ENCODE results near the gene RUNX3. TPM values are rescaled to one million over a fixed set of nuclear protein-coding genes. Genes with fewer than 3 reads are reported as not detected.

RUNX3 gene
- total RNA-seq, 2 donors from 2014 or later: 0.24 to 0.31 TPM

GRCh38 chr1:24945354-24946326, 15.6 kb upstream of the RUNX3 start:
- TF ChIP-seq CTCF (conservative IDR thresholded peaks at IDR 0.05): no peak
- no peak overlapping the region for H3K9ac ChIP-seq (ENCODE audit: extremely low read depth, low read length, poor library complexity, severe bottlenecking)
- Mint-ChIP-seq H3K4me3 (no peak overlapping the region), H3K36me3 (ENCODE audit: low read depth) (no peaks in the 10 kb centered on the region), H3K4me1 (peaks cover 6% of the 10 kb centered on the region), H3K27ac (no peak overlapping the region), H3K9me3 (no peaks in the 10 kb centered on the region), H3K27me3 (ENCODE audit: insufficient read depth) (peaks cover 2% of the 10 kb centered on the region)
- WGBS, 2 experiments (ENCODE audit: insufficient coverage in 1 of 2, insufficient read length in 1 of 2): 79 to 88% methylated on average over 5 to 9 of the region's 10 CpGs
- H3K4me1 ChIP-seq (ENCODE audit: control insufficient read depth, insufficient read depth, low read length): no peaks in the 10 kb centered on the region
- no peaks in the 10 kb centered on the region for H3K9me3 ChIP-seq (ENCODE audit: control insufficient read depth, low read length)
- no peak for DNase-seq
- H3K4me3 ChIP-seq (ENCODE audit: low read length): no peak overlapping the region
- H3K36me3 ChIP-seq (ENCODE audit: control insufficient read depth, insufficient read depth, low read length): no peaks in the 10 kb centered on the region
- no peak overlapping the region for H3K27ac ChIP-seq (ENCODE audit: low read depth, low read length)
- H3K27me3 ChIP-seq (ENCODE audit: control insufficient read depth, insufficient read depth, low read length, poor library complexity, severe bottlenecking): no peaks in the 10 kb centered on the region

GRCh38 chr1:24944318-24944717, 14.2 kb upstream of the RUNX3 start:
- no peak overlapping the region for H3K27ac Mint-ChIP-seq
- H3K9ac ChIP-seq (ENCODE audit: extremely low read depth, low read length, poor library complexity, severe bottlenecking): no peak overlapping the region
- H3K4me3 ChIP-seq (ENCODE audit: low read length): no peak overlapping the region
- no peaks in the 10 kb centered on the region for H3K27me3 ChIP-seq (ENCODE audit: control insufficient read depth, insufficient read depth, low read length, poor library complexity, severe bottlenecking)
- no peak overlapping the region for H3K4me3 Mint-ChIP-seq
- H3K9me3 Mint-ChIP-seq: no peaks in the 10 kb centered on the region
- H3K4me1 ChIP-seq (ENCODE audit: control insufficient read depth, insufficient read depth, low read length): no peaks in the 10 kb centered on the region
- no peaks in the 10 kb centered on the region for H3K36me3 ChIP-seq (ENCODE audit: control insufficient read depth, insufficient read depth, low read length)
- 87 to 100% methylated on average over 2 to 3 of the region's 3 CpGs for WGBS, 2 experiments (ENCODE audit: insufficient coverage in 1 of 2, insufficient read length in 1 of 2)
- no peak for TF ChIP-seq CTCF (conservative IDR thresholded peaks at IDR 0.05)
- no peak for DNase-seq
- H3K27me3 Mint-ChIP-seq (ENCODE audit: insufficient read depth): peaks cover 2% of the 10 kb centered on the region
- H3K36me3 Mint-ChIP-seq (ENCODE audit: low read depth): no peaks in the 10 kb centered on the region
- H3K27ac ChIP-seq (ENCODE audit: low read depth, low read length): no peak overlapping the region
- no peaks in the 10 kb centered on the region for H3K9me3 ChIP-seq (ENCODE audit: control insufficient read depth, low read length)
- H3K4me1 Mint-ChIP-seq: no peaks in the 10 kb centered on the region

GRCh38 chr1:24942789-24943188, 12.7 kb upstream of the RUNX3 start:
- WGBS, 2 experiments (ENCODE audit: insufficient coverage in 1 of 2, insufficient read length in 1 of 2): 92 to 100% methylated on average over 3 to 19 of the region's 19 CpGs
- no peak for DNase-seq
- Mint-ChIP-seq H3K4me3 (no peak overlapping the region), H3K9me3 (no peaks in the 10 kb centered on the region), H3K36me3 (ENCODE audit: low read depth) (no peaks in the 10 kb centered on the region), H3K27me3 (ENCODE audit: insufficient read depth) (peaks cover 2% of the 10 kb centered on the region), H3K4me1 (peaks cover 9% of the 10 kb centered on the region), H3K27ac (no peak overlapping the region)
- no peak overlapping the region for H3K9ac ChIP-seq (ENCODE audit: extremely low read depth, low read length, poor library complexity, severe bottlenecking)
- no peaks in the 10 kb centered on the region for H3K27me3 ChIP-seq (ENCODE audit: control insufficient read depth, insufficient read depth, low read length, poor library complexity, severe bottlenecking)
- no peak overlapping the region for H3K27ac ChIP-seq (ENCODE audit: low read depth, low read length)
- H3K9me3 ChIP-seq (ENCODE audit: control insufficient read depth, low read length): no peaks in the 10 kb centered on the region
- no peaks in the 10 kb centered on the region for H3K4me1 ChIP-seq (ENCODE audit: control insufficient read depth, insufficient read depth, low read length)
- H3K4me3 ChIP-seq (ENCODE audit: low read length): no peak overlapping the region
- TF ChIP-seq CTCF (conservative IDR thresholded peaks at IDR 0.05): no peak
- H3K36me3 ChIP-seq (ENCODE audit: control insufficient read depth, insufficient read depth, low read length): no peaks in the 10 kb centered on the region

Measured in endodermal cell (in vitro differentiated cells).